ENCODE results near the gene HBG2.

The HBG2 gene

GRCh38 chr11:5229796-5230195 is 24.8 kb downstream of the HBG2 start:
- no peak for DNase-seq (ENCODE audit: low read depth)

- no peak for DNase-seq (ENCODE audit: low read depth)
These were observed 25.2 kb downstream of the HBG2 start for GRCh38 chr11:5229356-5229755.

GRCh38 chr11:5228124-5228523 is 26.5 kb downstream of the HBG2 start:
- no peak for DNase-seq (ENCODE audit: low read depth)

GRCh38 chr11:5227681-5228080 is 26.9 kb downstream of the HBG2 start:
- DNase-seq (ENCODE audit: low read depth), result no peak

- DNase-seq (ENCODE audit: low read depth), result no peak
These were observed 27.8 kb downstream of the HBG2 start, which contains the start of gene HBB for GRCh38 chr11:5226732-5227310. TSS of gene HBB (minus strand) at chr11:5227071. CDS start at chr11:5227021, 50 bp downstream.

- no peak for DNase-seq (ENCODE audit: low read depth)
These were observed 29.1 kb downstream of the HBG2 start for GRCh38 chr11:5225480-5225871.

GRCh38 chr11:5224538-5225479 is 29.8 kb downstream of the HBG2 start:
- DNase-seq (ENCODE audit: low read depth), result no peak

GRCh38 chr11:5223686-5224085 is 30.9 kb downstream of the HBG2 start:
- DNase-seq (ENCODE audit: low read depth), result no peak

- no peak for DNase-seq (ENCODE audit: low read depth)
These were observed 31.4 kb downstream of the HBG2 start for GRCh38 chr11:5223146-5223545.

GRCh38 chr11:5210376-5210885 is 44.1 kb downstream of the HBG2 start:
- no peak for DNase-seq (ENCODE audit: low read depth)

- DNase-seq (ENCODE audit: low read depth), result no peak
These were observed 49.8 kb downstream of the HBG2 start for GRCh38 chr11:5204787-5205186.

GRCh38 chr11:5203366-5203765 is 51.2 kb downstream of the HBG2 start:
- DNase-seq (ENCODE audit: low read depth), result no peak
